Measurements from ENCODE around the gene C1orf232.

- TF ChIP-seq, protein P1, sequence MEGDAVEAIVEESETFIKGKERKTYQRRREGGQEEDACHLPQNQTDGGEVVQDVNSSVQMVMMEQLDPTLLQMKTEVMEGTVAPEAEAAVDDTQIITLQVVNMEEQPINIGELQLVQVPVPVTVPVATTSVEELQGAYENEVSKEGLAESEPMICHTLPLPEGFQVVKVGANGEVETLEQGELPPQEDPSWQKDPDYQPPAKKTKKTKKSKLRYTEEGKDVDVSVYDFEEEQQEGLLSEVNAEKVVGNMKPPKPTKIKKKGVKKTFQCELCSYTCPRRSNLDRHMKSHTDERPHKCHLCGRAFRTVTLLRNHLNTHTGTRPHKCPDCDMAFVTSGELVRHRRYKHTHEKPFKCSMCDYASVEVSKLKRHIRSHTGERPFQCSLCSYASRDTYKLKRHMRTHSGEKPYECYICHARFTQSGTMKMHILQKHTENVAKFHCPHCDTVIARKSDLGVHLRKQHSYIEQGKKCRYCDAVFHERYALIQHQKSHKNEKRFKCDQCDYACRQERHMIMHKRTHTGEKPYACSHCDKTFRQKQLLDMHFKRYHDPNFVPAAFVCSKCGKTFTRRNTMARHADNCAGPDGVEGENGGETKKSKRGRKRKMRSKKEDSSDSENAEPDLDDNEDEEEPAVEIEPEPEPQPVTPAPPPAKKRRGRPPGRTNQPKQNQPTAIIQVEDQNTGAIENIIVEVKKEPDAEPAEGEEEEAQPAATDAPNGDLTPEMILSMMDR (IDR thresholded peaks at IDR 0.05) = no peak
- no peak for TF ChIP-seq EZH2 (IDR thresholded peaks at IDR 0.05; ENCODE audit: borderline replicate concordance, insufficient read depth, low read depth, low read length, poor library complexity, severe bottlenecking)
Observed at GRCh38 chr1:26190373-26190987, 21.7 kb upstream of the C1orf232 start, which contains the start of gene CATSPER4.

Measured in B cell (primary cell).